GM19240 (cell line): ENCODE data around the gene WNT11.
"Not testable (repeated sequence)": the region's sequence is repeated elsewhere in the genome, so short reads cannot be mapped to it uniquely, and the experiment has no call there.

Experiments used
- DNase-seq: peaks from one replicate; pipeline ENCODE4 v3.0.0; 2011; ENCODE audit warnings: low spot score; ENCODE audit not compliant: insufficient read length

Gene WNT11

GRCh38 chr11:76203131-76203925, 3.0 kb downstream of the WNT11 start:
- DNase-seq: no peak

- no peak for DNase-seq
These were observed 4.5 kb downstream of the WNT11 start for GRCh38 chr11:76201672-76202412.

- DNase-seq: no peak
These were observed 5.2 kb downstream of the WNT11 start for GRCh38 chr11:76201056-76201455.

GRCh38 chr11:76200006-76200940, 6.0 kb downstream of the WNT11 start:
- no peak for DNase-seq

- DNase-seq: not testable (repeated sequence)
These were observed 7.6 kb downstream of the WNT11 start for GRCh38 chr11:76198691-76199090.

- no peak for DNase-seq
These were observed 8.2 kb downstream of the WNT11 start for GRCh38 chr11:76197941-76198640.

- DNase-seq: no peak
These were observed 9.0 kb downstream of the WNT11 start for GRCh38 chr11:76197332-76197731.

- no peak for DNase-seq
These were observed 9.5 kb downstream of the WNT11 start for GRCh38 chr11:76196849-76197248.

GRCh38 chr11:76194872-76195668, 11.2 kb downstream of the WNT11 start:
- no peak for DNase-seq

GRCh38 chr11:76193219-76193618, 13.1 kb downstream of the WNT11 start:
- DNase-seq: no peak

GRCh38 chr11:76190376-76190775, 15.9 kb downstream of the WNT11 start:
- DNase-seq: no peak

- no peak for DNase-seq
These were observed 16.6 kb downstream of the WNT11 start for GRCh38 chr11:76189682-76190081.

- no peak for DNase-seq
These were observed 17.4 kb downstream of the WNT11 start for GRCh38 chr11:76188873-76189272.

GRCh38 chr11:76186776-76187279, 19.5 kb downstream of the WNT11 start:
- DNase-seq: no peak

- DNase-seq: no peak
These were observed 20.3 kb downstream of the WNT11 start for GRCh38 chr11:76185931-76186401.

- no peak for DNase-seq
These were observed 20.8 kb downstream of the WNT11 start for GRCh38 chr11:76185511-76185910.

- DNase-seq: no peak
These were observed 21.7 kb downstream of the WNT11 start for GRCh38 chr11:76184551-76184993.

- DNase-seq: no peak
These were observed 24.9 kb downstream of the WNT11 start for GRCh38 chr11:76181371-76181770.

- DNase-seq: no peak
These were observed 27.2 kb downstream of the WNT11 start for GRCh38 chr11:76179147-76179546.

GRCh38 chr11:76177250-76177686, 29.0 kb downstream of the WNT11 start:
- no peak for DNase-seq
